Neural progenitor cell (in vitro differentiated cells): Measurements from ENCODE around the gene TBC1D24. TPM values are rescaled to one million over a fixed set of nuclear protein-coding genes. Genes with fewer than 3 reads are reported as not detected.

Source experiments
- DNase-seq: peaks from one replicate; pipeline ENCODE4 v3.0.0-alpha.2; 2016; ENCODE audit warnings: low spot score
- H2AFZ ChIP-seq: fragments of 200-600 bp; sonication (generic); replicated peaks from 2 replicates; pipeline ENCODE4 v1.6.1; 2016; ENCODE audit warnings: antibody characterized with exemption
- H3F3A ChIP-seq: fragments of 200-600 bp; sonication (generic); 2 replicates; pipeline ENCODE4 v1.6.1; 2016; ENCODE audit warnings: antibody characterized with exemption, low read depth
- H3K27ac ChIP-seq: fragments of 200-600 bp; sonication (generic); 2 replicates; pipeline ENCODE4 v1.5.1; 2016; ENCODE audit warnings: mild to moderate bottlenecking
- H3K27me3 ChIP-seq: fragments of 200-600 bp; sonication (generic); 2 replicates; pipeline ENCODE4 v1.6.1; 2016; ENCODE audit warnings: mild to moderate bottlenecking, moderate library complexity
- H3K36me3 ChIP-seq: fragments of 200-600 bp; sonication (generic); 2 replicates; pipeline ENCODE4 v1.5.1; 2016
- H3K4me1 ChIP-seq: fragments of 200-600 bp; sonication (generic); 2 replicates; pipeline ENCODE4 v1.6.1; 2016; ENCODE audit warnings: mixed run types
- H3K4me2 ChIP-seq: fragments of 200-600 bp; sonication (generic); 2 replicates; pipeline ENCODE4 v1.6.1; 2016
- H3K4me3 ChIP-seq: fragments of 200-600 bp; sonication (generic); 2 replicates; pipeline ENCODE4 v1.5.1; 2016
- H3K79me2 ChIP-seq: fragments of 200-600 bp; sonication (generic); 2 replicates; pipeline ENCODE4 v1.6.1; 2016; ENCODE audit warnings: low read depth
- H3K9ac ChIP-seq: fragments of 200-600 bp; sonication (generic); 2 replicates; pipeline ENCODE4 v1.6.1; 2016
- H3K9me3 ChIP-seq: fragments of 200-600 bp; sonication (generic); 2 replicates; pipeline ENCODE4 v1.5.1; 2016; ENCODE audit warnings: low read depth
- H4K20me1 ChIP-seq: fragments of 200-600 bp; sonication (generic); 2 replicates; pipeline ENCODE4 v1.6.1; 2016; ENCODE audit warnings: low read depth
- H3K27ac Mint-ChIP-seq: 3 replicates; pipeline ENCODE4 v1.8.0; 2021; ENCODE audit warnings: mixed read lengths
- H3K27me3 Mint-ChIP-seq: 2 replicates; pipeline ENCODE4 v1.8.0; 2022; ENCODE audit warnings: low read depth, mild to moderate bottlenecking, inconsistent platforms, moderate library complexity, mixed read lengths; ENCODE audit not compliant: insufficient read depth
- H3K36me3 Mint-ChIP-seq: 3 replicates; pipeline ENCODE4 v1.8.0; 2021; ENCODE audit warnings: mixed read lengths
- H3K4me1 Mint-ChIP-seq: 3 replicates; pipeline ENCODE4 v1.8.0; 2021; ENCODE audit warnings: mixed read lengths
- H3K4me3 Mint-ChIP-seq: 3 replicates; pipeline ENCODE4 v1.8.0; 2021; ENCODE audit warnings: mild to moderate bottlenecking, moderate library complexity, mixed read lengths
- H3K9me3 Mint-ChIP-seq: 3 replicates; pipeline ENCODE4 v1.8.0; 2020; ENCODE audit warnings: mixed read lengths
- CTCF ChIP-seq: fragments of 200-600 bp; sonication (generic); IDR thresholded peaks from 2 replicates; pipeline ENCODE4 v1.5.1; 2017; ENCODE audit warnings: antibody characterized with exemption, mild to moderate bottlenecking
- EZH2 ChIP-seq: fragments of 200-600 bp; sonication (generic); IDR thresholded peaks from 2 replicates; pipeline ENCODE4 v1.6.1; 2017; ENCODE audit warnings: antibody characterized with exemption, mild to moderate bottlenecking, moderate library complexity
- EZH2phosphoT487 ChIP-seq: fragments of 200-600 bp; sonication (generic); IDR thresholded peaks from 2 replicates; pipeline ENCODE4 v1.6.1; 2017; ENCODE audit warnings: antibody characterized with exemption
- total RNA-seq: library from RNA; depleted of rRNA; stranded (reverse); fragments of >200 nt; gene quantifications from 2 replicates; pipeline ENCODE4 v1.2.3, GENCODE V29; 2015; ENCODE audit warnings: low replicate concordance

TBC1D24 gene
- total RNA-seq, 1 donor from 2014 or later = 8.2 TPM

- Histone ChIP-seq H3K36me3 (no peaks in the 10 kb centered on the region), H3K4me1 (peaks cover 14% of the 10 kb centered on the region), H3F3A (peaks cover 42% of the 10 kb centered on the region), H3K4me3 (no peak overlapping the region), H3K79me2 (peaks cover 15% of the 10 kb centered on the region), H3K9ac (no peak overlapping the region), H3K9me3 (no peaks in the 10 kb centered on the region), H3K27ac (no peak overlapping the region), H3K4me2 (no peak overlapping the region), H3K27me3 (no peaks in the 10 kb centered on the region), H2AFZ (no peak overlapping the region), H4K20me1 (peaks cover 31% of the 10 kb centered on the region)
- H3K4me3 Mint-ChIP-seq = peak overlapping the region; percentile 52
- no peak for DNase-seq
- peaks cover 5% of the 10 kb centered on the region for H3K27me3 Mint-ChIP-seq
- peaks cover 7% of the 10 kb centered on the region for H3K4me1 Mint-ChIP-seq
- TF ChIP-seq EZH2 (no peak), EZH2phosphoT487 (no peak), CTCF (no peak)
- H3K9me3 Mint-ChIP-seq = peaks cover 2% of the 10 kb centered on the region
- peaks cover 10% of the 10 kb centered on the region for H3K36me3 Mint-ChIP-seq
- H3K27ac Mint-ChIP-seq = peak overlapping the region; percentile 67
Measured at GRCh38 chr16:2457946-2458345, 17.0 kb upstream of the TBC1D24 start.

GRCh38 chr16:2458887-2459646, 15.9 kb upstream of the TBC1D24 start:
- H3K36me3 ChIP-seq = no peaks in the 10 kb centered on the region
- H3K27me3 Mint-ChIP-seq = peaks cover 6% of the 10 kb centered on the region
- no peaks in the 10 kb centered on the region for H3K9me3 ChIP-seq
- H3K79me2 ChIP-seq = peaks cover 15% of the 10 kb centered on the region
- peaks cover 2% of the 10 kb centered on the region for H3K9me3 Mint-ChIP-seq
- TF ChIP-seq EZH2 (no peak), EZH2phosphoT487 (no peak), CTCF (no peak)
- H3K4me3 ChIP-seq = peak overlapping the region; percentile 79
- H2AFZ ChIP-seq = peak overlapping the region; percentile 14
- H4K20me1 ChIP-seq = peaks cover 25% of the 10 kb centered on the region
- H3K27me3 ChIP-seq = no peaks in the 10 kb centered on the region
- no peak for DNase-seq
- H3K4me3 Mint-ChIP-seq = peak overlapping the region; percentile 88
- H3K36me3 Mint-ChIP-seq = peaks cover 7% of the 10 kb centered on the region
- H3K4me1 ChIP-seq = peaks cover 14% of the 10 kb centered on the region
- H3K4me2 ChIP-seq = peak overlapping the region; percentile 97
- no peak overlapping the region for H3K9ac ChIP-seq
- no peak overlapping the region for H3K27ac ChIP-seq
- peaks cover 42% of the 10 kb centered on the region for H3F3A ChIP-seq
- H3K27ac Mint-ChIP-seq = peak overlapping the region; percentile 95
- H3K4me1 Mint-ChIP-seq = peaks cover 7% of the 10 kb centered on the region

GRCh38 chr16:2459647-2460390, 15.1 kb upstream of the TBC1D24 start, which contains the start of gene TEDC2:
TSS of gene TEDC2 (plus strand) at chr16:2460109. CDS start at chr16:2460145, 36 bp downstream.
- no peaks in the 10 kb centered on the region for H3K36me3 ChIP-seq
- Mint-ChIP-seq H3K27me3 (peaks cover 6% of the 10 kb centered on the region), H3K36me3 (peaks cover 7% of the 10 kb centered on the region), H3K4me1 (peaks cover 7% of the 10 kb centered on the region), H3K27ac (peak within 1 kb of the TSS; percentile 95), H3K4me3 (peak within 1 kb of the TSS; percentile 88), H3K9me3 (peaks cover 2% of the 10 kb centered on the region)
- peaks cover 15% of the 10 kb centered on the region for H3K79me2 ChIP-seq
- H3K27ac ChIP-seq = peak within 1 kb of the TSS; percentile 42
- peak within 1 kb of the TSS; percentile 97 for H3K4me2 ChIP-seq
- peaks cover 25% of the 10 kb centered on the region for H4K20me1 ChIP-seq
- DNase-seq = peak; percentile 100
- no peaks in the 10 kb centered on the region for H3K27me3 ChIP-seq
- peak within 1 kb of the TSS; percentile 45 for H3K9ac ChIP-seq
- H3K4me1 ChIP-seq = peaks cover 14% of the 10 kb centered on the region
- TF ChIP-seq EZH2 = no peak
- no peak for TF ChIP-seq CTCF
- TF ChIP-seq EZH2phosphoT487 = no peak
- no peaks in the 10 kb centered on the region for H3K9me3 ChIP-seq
- peak within 1 kb of the TSS; percentile 79 for H3K4me3 ChIP-seq
- peaks cover 43% of the 10 kb centered on the region for H3F3A ChIP-seq
- peak within 1 kb of the TSS; percentile 14 for H2AFZ ChIP-seq
